MM.1S (cell line): ENCODE data around the gene RAPGEF6.

Experiments
- EZH2 ChIP-seq: fragments of 300-600 bp; sonication (generic); optimal IDR thresholded peaks from 2 replicates; pipeline ENCODE3; 2017; ENCODE audit warnings: low read depth, mild to moderate bottlenecking, antibody characterized with exemption, low read length, mixed read lengths
- EZH2phosphoT487 ChIP-seq: fragments of 300-600 bp; sonication (generic); IDR thresholded peaks from 2 replicates; pipeline ENCODE4 v1.6.1; 2018; ENCODE audit warnings: antibody characterized with exemption, low read length
- TF ChIP-seq, protein P1 (sequence below): fragments of 300-600 bp; sonication (generic); IDR thresholded peaks from 2 replicates; pipeline ENCODE4 v1.5.1; 2016; ENCODE audit warnings: antibody characterized with exemption, low read length, mixed read lengths

DNA sequence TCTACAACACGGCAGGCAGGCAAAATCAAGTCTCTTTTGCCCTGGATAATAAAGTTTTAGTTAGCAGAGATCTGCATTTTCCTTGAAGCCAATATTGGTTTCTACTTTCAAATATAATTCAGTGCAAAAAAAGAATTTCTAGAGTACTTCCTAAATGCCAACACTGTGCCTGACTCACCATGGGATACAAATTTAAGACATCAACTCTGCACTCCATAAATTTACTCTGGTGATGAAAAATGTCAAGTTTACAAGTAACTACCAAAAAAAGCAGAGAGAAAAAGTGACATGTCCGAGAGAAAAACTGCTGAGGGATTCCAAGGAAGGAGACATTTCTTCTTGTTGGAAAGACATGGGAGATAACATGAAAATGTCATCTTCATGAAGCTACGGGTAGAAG lies 119.7 kb downstream of the RAPGEF6 start:
- TF ChIP-seq, protein P1, sequence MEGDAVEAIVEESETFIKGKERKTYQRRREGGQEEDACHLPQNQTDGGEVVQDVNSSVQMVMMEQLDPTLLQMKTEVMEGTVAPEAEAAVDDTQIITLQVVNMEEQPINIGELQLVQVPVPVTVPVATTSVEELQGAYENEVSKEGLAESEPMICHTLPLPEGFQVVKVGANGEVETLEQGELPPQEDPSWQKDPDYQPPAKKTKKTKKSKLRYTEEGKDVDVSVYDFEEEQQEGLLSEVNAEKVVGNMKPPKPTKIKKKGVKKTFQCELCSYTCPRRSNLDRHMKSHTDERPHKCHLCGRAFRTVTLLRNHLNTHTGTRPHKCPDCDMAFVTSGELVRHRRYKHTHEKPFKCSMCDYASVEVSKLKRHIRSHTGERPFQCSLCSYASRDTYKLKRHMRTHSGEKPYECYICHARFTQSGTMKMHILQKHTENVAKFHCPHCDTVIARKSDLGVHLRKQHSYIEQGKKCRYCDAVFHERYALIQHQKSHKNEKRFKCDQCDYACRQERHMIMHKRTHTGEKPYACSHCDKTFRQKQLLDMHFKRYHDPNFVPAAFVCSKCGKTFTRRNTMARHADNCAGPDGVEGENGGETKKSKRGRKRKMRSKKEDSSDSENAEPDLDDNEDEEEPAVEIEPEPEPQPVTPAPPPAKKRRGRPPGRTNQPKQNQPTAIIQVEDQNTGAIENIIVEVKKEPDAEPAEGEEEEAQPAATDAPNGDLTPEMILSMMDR: no peak
- no peak for TF ChIP-seq EZH2
- no peak for TF ChIP-seq EZH2phosphoT487
